ENCODE measurements around the gene TRIM67.

- TF ChIP-seq CTCF (IDR thresholded peaks at IDR 0.05): no peak
- no peak for TF ChIP-seq POLR2A (IDR thresholded peaks at IDR 0.05)
Measured at GRCh38 chr1:231194843-231195516, 33.1 kb downstream of the TRIM67 start.
